HG02884 (cell line): ENCODE measurements around the gene ZNF467.

ENCODE experiments used
- ATAC-seq: cut with Tn5 transposase; IDR thresholded peaks from one replicate; pipeline ENCODE4 v1.9.1; 2021; ENCODE audit warnings: mild to moderate bottlenecking, moderate library complexity; ENCODE audit not compliant: unreplicated experiment

Gene ZNF467

GRCh38 chr7:149772241-149772955 lies 990 bp downstream of the ZNF467 start:
- no peak for ATAC-seq

DNA sequence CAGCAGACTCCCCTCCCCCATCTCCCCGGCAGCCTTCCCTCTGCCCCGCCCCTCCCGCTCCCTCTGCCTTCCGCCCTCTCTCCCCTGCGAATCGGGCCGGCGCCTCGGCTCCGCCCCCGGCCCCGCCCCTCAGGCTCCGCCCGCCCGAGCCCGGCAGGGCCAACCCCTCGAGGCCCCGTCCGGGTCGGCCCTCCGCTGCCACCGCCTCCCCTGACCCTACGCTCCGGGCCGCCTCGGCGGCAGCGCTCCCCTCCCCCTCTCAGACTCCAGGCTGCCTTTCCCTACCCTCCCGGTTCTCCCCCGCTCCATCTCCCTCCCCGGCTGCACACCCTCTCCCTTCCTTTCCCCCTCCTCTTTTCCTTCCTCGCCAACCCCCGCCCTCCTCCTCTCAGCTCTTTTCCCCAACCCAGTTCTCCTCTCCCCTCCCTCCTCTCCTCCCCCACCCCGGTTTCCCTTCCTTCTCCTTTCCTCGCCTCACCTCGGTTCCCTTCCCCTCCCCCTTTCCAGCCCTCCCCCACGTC lies 1.6 kb downstream of the ZNF467 start:
- peak; percentile 91 for ATAC-seq

- ATAC-seq, result peak; percentile 18
Observed at GRCh38 chr7:149770728-149771636, 2.4 kb downstream of the ZNF467 start.

DNA sequence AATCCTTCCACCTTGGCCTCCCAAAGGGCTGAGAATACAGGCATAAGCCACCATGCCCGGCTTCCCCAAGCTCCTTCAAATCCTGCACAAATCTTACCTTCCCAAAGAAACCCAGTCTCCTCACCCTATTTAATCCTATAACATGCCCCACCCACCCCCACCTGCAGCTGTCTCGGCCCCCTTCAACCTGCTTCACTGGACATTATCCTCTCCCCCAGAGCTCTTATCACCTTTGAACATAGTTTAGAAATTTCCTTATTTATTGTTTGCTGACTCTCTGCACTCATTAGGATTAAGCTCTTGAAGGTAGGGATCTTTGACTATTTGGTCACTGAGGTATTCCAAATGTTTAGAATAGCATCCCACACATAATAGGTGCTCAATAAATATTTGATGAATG lies 3.5 kb downstream of the ZNF467 start:
- no peak for ATAC-seq

DNA sequence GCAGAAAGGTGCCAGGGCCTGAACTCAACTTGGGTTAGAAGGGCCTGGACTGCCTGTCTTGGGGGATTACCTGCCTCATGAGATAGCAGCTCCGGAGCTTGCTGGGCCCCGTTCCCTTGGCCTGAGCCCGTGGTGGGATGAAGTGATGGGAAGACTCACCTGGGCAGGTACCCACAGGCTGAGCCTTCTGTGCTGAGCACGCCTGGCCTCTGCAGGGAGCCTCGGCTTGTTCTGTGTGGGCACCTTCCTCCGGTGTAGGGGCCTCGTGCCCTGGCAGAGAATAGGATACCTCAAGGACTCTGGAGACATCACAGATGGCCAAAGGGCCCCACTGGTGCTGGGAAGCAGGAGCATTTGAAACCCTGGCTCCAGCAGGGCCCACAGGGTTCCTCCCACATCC lies 4.5 kb downstream of the ZNF467 start:
- ATAC-seq, result no peak

- ATAC-seq, result no peak
Observed at GRCh38 chr7:149767068-149767467, 6.3 kb downstream of the ZNF467 start.

DNA sequence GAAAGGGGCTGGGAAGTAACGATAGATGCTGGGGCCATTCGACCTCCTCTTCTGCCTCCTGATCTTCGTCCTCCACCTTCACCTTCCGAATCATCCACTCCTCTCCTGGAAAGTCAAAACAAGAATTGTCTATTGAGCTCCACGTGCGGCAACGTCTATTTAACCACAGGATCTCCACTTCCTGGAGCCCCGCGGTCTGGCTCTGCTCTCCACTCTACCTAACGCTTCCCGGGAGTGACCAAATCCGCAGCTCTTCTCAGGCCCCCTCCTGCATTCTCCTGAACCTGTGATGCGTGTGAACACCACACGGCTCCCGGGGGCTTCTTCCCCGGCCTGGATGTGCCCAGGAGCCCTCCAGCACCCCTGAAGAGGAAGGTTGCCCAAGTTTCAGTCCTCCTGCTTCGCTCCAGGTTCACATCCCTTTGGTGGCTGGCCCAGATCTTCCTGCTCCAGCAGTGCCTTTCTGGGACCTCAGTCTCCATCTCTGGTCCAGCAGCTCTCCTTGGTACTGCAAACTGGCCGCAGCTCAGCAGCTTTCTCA lies 7.2 kb downstream of the ZNF467 start:
- no peak for ATAC-seq

- no peak for ATAC-seq
Observed at GRCh38 chr7:149765399-149766121, 7.8 kb downstream of the ZNF467 start.

DNA sequence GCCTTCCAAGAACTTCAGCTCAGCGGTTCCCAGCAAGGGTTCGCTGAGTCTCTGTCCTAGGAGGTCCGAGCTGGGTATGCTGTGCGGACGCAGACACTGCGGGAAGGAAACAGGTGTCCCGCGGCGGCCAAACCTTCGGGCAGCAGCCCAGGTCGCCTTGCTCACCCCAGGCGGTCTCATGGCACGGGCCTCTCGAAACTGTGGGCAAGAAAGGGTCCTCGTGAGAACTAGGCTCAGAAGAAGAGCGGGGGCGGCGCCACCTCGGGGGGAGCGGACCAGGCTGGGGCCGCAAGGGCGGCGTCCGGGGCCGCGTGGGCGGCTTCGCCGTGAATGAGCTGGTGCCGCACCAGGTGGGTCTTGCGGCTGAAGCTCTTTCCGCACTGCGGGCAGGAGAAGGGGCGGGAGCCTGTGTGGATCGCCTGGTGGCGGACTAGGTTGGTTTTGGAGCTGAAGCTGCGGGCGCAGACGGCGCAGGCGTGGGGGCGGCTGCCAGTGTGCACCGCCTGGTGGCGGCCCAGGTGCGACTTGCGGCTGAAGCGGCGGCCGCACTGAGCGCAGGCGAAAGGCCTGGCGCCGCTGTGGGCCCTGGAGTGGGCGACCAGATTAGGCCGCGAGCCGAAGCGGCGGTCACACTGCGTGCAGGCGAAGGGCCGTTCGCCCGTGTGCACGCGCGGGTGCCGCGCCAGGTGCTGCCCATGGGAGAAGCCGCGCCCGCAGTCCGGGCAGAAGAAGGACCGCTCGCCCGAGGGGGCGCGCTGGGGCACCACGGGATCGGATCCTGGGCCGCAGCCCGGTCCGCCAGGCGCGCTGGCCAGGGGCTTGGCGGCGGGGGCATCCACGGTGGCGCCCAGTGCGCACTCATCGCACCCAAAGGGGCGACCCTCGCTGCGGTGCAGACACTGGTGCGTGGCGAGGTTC lies 8.6 kb downstream of the ZNF467 start:
- ATAC-seq, result no peak

DNA sequence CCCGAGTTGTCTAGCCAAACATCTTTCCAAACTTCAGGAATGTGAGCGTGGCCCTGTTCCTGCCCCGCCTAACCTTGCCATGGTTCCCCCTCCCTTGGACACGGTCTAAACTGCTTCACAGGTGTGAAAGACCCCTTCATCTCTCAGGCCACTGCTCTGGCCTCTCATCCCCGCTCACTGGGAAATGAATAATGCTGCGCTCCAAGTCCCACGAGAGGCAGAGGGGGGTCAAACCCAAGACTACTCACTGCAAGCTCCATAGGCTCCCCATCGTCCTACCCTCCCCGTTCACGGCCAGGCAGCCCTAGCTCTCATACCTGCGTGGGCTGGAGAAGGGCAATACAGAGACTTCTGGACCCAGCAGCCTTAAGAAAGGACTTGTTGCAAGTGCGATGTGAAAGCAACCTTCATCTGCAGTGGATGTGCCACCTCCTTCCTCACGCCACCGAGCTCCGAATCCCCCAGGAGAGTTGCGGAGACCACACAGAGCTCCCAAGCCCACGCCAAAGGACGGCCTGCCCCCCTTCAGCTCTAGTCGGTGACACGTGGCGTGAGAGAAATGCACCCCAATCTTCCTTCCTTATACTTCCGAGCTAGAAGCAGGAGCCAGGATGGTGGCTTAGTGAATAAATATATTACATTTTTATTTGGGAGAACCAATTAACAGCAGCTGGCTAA lies 9.7 kb downstream of the ZNF467 start:
- ATAC-seq, result no peak

DNA sequence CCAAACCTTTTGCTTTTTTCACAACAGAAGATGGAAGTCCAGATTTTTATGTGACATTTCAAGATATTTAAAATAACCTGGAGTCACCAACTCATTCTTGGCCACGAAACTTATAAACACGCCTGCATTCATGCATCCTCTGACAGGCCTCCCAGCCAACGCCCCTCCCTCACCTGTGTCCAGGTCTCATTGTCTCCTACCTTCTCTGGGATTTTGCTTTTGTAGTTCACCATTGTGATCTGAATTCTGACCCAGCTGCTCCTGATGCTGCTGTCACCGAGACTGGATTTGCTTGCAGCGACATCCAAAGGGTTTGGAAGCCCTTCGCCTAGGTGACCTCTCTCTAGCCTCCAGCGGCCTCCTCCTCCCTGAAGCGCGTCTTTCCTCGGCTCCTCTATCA lies 10.8 kb downstream of the ZNF467 start:
- ATAC-seq, result no peak

GRCh38 chr7:149762089-149762488 lies 11.3 kb downstream of the ZNF467 start:
- no peak for ATAC-seq

GRCh38 chr7:149761307-149761706 lies 12.1 kb downstream of the ZNF467 start:
- ATAC-seq, result no peak

DNA sequence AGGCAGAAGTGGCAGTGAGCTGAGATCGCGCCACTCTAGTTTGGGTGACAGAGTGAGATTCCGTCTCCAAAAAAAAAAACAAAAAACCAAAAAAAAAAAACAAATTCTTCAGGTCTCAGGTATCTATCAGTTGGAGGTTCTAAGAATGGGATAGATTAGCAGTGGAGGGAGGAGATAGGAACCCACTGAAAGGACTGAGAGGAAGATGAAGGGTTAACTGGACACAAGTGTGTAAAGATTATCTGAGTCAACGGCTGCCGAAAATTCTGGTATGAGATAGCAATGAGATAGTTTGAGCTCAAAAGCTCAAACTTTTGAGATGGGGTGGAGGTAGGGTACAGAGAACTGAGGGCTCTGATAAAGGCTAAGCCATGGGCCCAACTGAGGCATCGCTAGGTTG lies 12.8 kb downstream of the ZNF467 start:
- ATAC-seq, result no peak

GRCh38 chr7:149759093-149759860 lies 14.1 kb downstream of the ZNF467 start:
- no peak for ATAC-seq

DNA sequence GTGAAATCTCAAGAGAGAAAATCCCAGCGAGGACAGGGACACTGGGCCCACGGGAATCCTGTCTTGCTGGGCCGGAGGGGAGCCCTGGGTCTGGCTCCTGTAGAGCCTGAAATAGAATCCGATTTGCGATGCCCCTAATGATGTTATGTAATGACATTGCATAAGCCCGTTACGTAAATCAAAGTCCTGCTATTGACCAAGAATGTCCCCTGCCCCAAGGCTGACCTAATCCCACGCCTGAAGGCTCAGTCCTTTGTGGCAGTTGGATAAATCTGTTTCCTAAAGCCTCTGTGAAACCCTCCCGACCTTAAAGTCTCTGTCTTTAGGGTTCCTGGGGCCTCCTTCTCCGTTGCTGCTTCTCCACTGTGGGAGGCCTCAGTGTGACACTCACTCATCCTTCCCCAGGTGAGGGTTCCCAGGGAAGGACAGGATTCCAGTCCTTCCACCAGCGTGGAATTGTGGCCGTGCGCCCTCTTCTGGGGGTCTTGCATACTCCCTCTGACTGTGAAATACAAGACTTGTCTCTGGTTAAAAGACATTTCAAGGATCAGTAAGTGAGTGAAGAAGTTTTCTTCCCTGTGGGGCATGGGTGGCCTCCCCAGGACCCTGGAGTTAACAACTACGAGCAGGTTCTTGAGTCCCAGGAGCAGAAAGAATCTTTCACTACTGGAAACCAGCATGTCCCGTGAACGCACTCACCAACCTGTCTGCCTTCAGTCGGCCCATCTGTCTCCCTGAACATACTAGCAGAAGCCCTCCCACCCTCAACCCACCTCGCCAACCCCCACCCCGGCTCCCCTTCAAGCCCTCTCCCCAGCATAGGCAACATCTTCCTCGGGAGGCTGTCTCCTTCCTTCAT lies 19.8 kb downstream of the ZNF467 start:
- no peak for ATAC-seq

GRCh38 chr7:149752646-149753045 lies 20.7 kb downstream of the ZNF467 start:
- ATAC-seq, result no peak
